ENCODE results near the gene LEFTY2. TPM values are rescaled to one million over a fixed set of nuclear protein-coding genes. Genes with fewer than 3 reads are reported as not detected.

LEFTY2 gene
- total and polyA plus RNA-seq, 2 donors (not counting 3 experiments of a cell fraction or from before 2014, with no cell fraction given) = 0.06 TPM; not detected in 1

DNA sequence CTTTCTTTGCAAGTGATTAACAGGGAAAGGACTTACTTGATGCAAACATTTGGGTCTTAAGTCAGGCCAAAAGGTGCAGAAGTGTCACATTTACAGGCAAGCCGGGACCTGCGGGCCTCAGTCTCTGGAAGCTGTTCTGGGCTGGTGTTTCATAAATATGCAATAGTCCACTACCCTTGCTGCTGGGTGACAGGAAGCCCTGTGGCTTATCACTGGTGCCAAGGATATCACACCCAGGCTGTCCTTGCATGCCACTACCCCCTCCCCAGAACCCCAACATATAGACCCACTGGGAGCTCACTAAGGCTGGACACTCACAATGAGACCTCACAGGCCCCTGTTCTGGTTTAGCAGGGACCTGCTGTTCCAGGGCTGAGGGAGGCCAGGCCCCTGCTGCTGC, 3.4 kb upstream of the LEFTY2 start:
- BruUV-seq (replicated peaks) = no TSS peak
- H3K4me2 ChIP-seq (ENCODE audit: insufficient read depth, low read length) = no peak overlapping the region
- TF ChIP-seq EZH2 (IDR thresholded peaks at IDR 0.05; ENCODE audit: borderline replicate concordance, low read depth, low read length, severe bottlenecking) (no peak), FOS (IDR thresholded peaks at IDR 0.05; ENCODE audit: borderline replicate concordance, insufficient read depth, low read length) (no peak), POLR2A (IDR thresholded peaks at IDR 0.05; ENCODE audit: low read depth, low read length) (no peak), JUN (IDR thresholded peaks at IDR 0.05; ENCODE audit: borderline replicate concordance, insufficient read depth, insufficient read length, low read depth) (no peak), POLR2AphosphoS5 (IDR thresholded peaks at IDR 0.05; ENCODE audit: insufficient read depth, low read depth, low read length) (no peak), GATA2 (IDR thresholded peaks at IDR 0.05; ENCODE audit: insufficient read depth, insufficient read length, low read depth, low read length) (no peak), MYC (IDR thresholded peaks at IDR 0.05; ENCODE audit: low read depth, low read length) (no peak)
- TF ChIP-seq, protein P1, sequence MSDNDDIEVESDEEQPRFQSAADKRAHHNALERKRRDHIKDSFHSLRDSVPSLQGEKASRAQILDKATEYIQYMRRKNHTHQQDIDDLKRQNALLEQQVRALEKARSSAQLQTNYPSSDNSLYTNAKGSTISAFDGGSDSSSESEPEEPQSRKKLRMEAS (IDR thresholded peaks at IDR 0.05; ENCODE audit: insufficient read depth, insufficient read length) = no peak
- TF ChIP-seq, protein P2, sequence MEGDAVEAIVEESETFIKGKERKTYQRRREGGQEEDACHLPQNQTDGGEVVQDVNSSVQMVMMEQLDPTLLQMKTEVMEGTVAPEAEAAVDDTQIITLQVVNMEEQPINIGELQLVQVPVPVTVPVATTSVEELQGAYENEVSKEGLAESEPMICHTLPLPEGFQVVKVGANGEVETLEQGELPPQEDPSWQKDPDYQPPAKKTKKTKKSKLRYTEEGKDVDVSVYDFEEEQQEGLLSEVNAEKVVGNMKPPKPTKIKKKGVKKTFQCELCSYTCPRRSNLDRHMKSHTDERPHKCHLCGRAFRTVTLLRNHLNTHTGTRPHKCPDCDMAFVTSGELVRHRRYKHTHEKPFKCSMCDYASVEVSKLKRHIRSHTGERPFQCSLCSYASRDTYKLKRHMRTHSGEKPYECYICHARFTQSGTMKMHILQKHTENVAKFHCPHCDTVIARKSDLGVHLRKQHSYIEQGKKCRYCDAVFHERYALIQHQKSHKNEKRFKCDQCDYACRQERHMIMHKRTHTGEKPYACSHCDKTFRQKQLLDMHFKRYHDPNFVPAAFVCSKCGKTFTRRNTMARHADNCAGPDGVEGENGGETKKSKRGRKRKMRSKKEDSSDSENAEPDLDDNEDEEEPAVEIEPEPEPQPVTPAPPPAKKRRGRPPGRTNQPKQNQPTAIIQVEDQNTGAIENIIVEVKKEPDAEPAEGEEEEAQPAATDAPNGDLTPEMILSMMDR (IDR thresholded peaks at IDR 0.05; ENCODE audit: extremely low read depth in 1 of 2, insufficient read depth in 1 of 2, low read depth in 1 of 2, low read length in 2 of 2) = no peak
- peaks cover 4 to 9% of the 10 kb centered on the region in 2 experiments for H3K27me3 ChIP-seq (ENCODE audit: control insufficient read depth in 2 of 2, insufficient read depth in 2 of 2, low read length in 2 of 2)
- no peaks in the 10 kb centered on the region for H3K36me3 ChIP-seq (ENCODE audit: control insufficient read depth in 2 of 2, extremely low read depth in 1 of 2, insufficient read depth in 2 of 2, low read length in 2 of 2)
- FAIRE-seq (no peak), DNase-seq (ENCODE audit: low read depth, low spot score) (no peak)
- no peak overlapping the region for H3K9ac ChIP-seq (replicated peaks; ENCODE audit: extremely low read depth, insufficient read depth, low read length)
- no peak overlapping the region for H3K4me3 ChIP-seq (replicated peaks in 1 of 3; ENCODE audit: insufficient read depth in 1 of 3, low read depth in 1 of 3, low read length in 3 of 3)
- H2AFZ ChIP-seq (ENCODE audit: low read depth, low read length) = no peak overlapping the region
- intact Hi-C loops (cut with micrococcal nuclease) (no loop called here), dilution Hi-C loops (cut with MboI; ENCODE audit: extremely low pct_ligation_motif_present, low sequenced_read_pairs) (no loop called here)
- POLR2A ChIA-PET = no interaction called here
- no peak overlapping the region for H3K27ac ChIP-seq (ENCODE audit: insufficient read depth, low read depth, low read length)
- CTCF ChIA-PET = interaction anchor here (1.2 to 2.3 kb wide), 6 partner anchors 17 to 502 kb away, joined by 3 to 10 read pairs (median 4); no protein-coding TSS in a partner anchor
- H4K20me1 ChIP-seq (replicated peaks; ENCODE audit: control insufficient read depth, extremely low read depth, insufficient read depth, low read length) = no peaks in the 10 kb centered on the region
- H3K9me1 ChIP-seq (replicated peaks; ENCODE audit: control insufficient read depth, extremely low read depth, insufficient read depth, low read length) = no peaks in the 10 kb centered on the region
- H3K4me1 ChIP-seq (ENCODE audit: control insufficient read depth, extremely low read depth, insufficient read depth, low read length) = no peaks in the 10 kb centered on the region
- H3K79me2 ChIP-seq (ENCODE audit: control insufficient read depth, insufficient read depth, low read length) = no peaks in the 10 kb centered on the region
- no peaks in the 10 kb centered on the region for H3K9me3 ChIP-seq (replicated peaks; ENCODE audit: control insufficient read depth, insufficient read depth, low read length)
